NCI-H446 (cell line): ENCODE data around the gene ANO10.
A peak's percentile ranks its signal among the peaks of the same experiment; 100 is the strongest.
"Not testable (repeated sequence)": the region's sequence is repeated elsewhere in the genome, so short reads cannot be mapped to it uniquely, and the experiment has no call there.

Experiments used
- DNase-seq, 2 experiments: peaks; one replicate each; lab custom pipeline; 2025; lab: John Stamatoyannopoulos, UW

Gene ANO10

DNA sequence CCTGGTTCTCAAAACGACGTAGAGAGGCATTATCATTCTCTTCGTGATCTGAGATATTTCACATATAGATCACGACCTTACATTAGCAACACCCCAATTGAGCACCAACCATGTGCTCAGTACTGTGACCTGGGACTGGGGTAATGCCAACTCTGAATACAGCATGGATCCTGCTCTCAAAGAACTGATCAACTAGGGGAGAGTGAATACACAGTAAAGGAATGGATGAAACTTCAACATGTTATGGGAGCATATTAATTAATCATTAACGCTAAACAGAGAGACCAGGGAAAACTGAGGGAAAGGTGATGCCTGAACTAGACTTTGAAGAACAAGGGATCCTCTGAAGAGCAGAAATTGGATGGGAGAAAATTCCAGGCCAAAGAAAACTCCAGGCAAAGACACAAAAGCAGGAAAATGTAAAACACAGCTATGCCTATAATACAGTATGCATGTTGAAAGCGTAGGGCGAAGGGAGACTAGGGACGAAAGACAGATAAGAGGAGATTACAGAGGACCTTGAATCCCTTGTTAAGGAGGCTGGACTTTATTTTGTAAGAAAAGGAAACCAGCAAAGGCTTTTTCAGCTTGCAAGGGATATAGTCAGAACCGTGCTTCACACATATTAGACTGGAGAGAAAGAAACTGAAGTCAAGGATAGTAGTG is 105.7 kb downstream of the ANO10 start:
- DNase-seq, result no peak

DNA sequence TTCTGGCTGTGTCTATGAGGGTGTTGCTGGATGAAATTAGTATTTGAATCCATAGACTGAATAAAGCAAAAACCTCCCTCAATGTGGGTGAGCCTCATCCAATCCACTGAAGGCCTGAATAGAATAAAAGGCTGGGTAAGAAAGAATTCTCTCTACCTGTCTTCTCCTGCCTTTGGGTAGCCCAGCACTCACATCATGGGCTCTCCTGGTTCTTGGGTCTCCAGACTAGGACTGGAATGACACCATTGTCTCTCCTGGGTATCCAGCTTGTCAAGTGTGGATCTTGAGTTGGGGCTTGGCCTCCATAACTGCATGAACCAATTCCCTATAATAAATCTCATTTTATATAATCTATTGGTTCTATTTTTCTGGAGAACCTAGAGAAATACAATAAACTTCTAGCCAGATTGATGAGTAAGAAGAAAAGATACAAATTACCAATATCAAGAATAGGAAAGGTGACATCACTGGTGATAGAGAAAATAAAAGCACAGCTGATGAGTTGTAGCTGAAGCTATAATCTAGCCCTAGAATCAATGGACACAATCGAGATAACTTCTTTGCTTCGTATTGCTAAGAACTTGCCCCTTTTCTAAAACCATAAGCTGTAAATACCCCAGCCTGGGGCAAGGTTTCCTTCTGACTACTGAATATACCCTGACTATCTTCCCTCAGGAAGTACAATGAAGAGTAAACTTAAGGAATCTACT is 106.4 kb downstream of the ANO10 start:
- DNase-seq, result no peak

DNA sequence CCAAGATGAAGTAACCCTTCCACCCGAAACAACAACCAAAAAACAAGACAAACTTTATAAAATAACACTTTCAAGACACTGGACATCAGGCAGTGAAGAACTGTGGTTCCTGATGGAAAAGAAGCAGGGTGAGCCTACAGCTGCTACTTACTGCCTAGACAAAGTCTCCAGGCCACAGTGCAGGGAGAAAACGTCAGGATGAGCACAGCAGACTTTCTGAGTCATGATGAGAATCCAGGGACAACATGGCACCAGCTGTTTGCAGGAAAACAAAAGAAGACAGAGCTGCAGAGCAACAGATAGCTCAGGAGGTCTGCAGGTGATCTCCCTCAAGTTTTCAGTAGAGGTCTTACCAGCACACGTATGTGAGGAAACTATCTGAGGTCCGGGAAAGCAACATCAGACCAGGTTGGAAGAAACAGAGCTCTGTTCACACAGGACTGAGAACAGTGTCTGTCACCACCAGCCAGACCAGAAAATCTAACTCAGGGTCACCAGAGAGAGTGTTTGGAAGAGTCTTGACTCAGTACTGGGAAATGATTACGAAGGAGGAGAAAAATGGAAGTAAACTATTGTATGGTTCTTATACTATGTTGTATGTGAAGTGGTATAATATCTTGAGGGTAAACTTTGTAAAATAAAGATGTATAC is 108.9 kb downstream of the ANO10 start:
- no peak for DNase-seq

DNA sequence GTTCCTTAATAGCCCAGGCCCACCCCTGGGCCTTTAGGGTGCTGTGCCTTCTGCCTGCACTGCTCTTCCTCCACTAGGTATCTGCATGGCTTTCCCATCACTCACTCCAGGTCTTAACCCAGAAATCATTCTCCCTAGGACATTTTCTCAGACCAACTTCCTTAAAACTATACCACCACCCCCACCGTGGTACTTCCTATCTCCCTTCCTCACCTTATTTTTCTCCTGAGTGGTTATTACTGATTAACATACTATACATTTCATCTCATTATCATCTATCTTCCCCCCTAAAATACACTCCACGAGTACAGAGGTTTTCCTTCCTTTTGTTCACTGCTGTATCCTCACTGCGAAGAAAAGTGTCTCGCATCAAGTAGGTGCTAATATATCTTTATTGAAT is 115.2 kb downstream of the ANO10 start:
- DNase-seq, result no peak

DNA sequence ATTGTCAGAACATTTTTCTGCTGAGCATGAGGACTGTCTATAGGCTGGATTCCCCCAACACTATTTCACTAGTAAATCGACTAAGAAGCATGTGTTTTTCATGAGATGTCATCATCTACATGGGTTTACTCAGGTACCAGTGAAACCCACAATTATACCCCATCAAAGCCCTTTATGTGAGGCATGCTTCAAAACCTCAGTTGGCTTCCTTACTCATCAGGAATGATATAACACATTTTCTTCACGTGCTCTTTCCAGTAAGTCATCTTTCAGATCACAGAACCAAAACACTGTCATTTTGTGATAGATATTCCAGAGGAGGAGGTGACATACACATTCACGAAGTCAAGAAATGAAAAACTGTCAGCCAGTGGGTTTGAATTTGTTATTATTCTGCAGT is 116.5 kb downstream of the ANO10 start:
- DNase-seq, result no peak

DNA sequence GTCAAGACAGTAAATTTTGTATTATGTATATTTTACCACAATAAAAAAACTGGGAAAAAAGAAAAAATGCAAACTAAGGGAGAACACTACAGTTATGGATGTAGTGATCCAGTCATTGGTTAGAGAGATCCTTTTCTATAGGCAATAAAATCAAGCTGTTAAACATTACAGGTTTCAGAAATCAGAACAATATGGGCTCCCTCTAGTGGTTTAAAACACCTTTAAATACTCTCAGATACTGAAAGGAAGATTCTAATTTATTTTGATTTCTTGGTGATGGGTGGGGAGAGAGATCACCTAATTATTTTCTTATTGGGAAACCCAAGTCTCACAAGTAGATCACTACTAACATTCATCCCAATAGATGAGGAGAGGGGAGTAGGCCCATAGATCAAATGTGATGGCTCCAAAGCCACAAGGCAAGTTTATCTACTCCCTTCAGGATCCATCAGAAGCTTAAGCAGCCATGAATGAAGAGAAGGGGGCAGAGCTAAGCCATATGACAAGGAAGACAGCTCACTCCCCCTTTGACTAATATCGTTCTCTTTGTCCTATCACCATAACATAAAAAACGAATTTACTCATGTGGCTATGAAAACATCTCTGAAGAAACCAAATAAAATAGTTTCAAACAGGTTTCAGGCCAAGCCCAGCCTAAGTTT is 118.6 kb downstream of the ANO10 start:
- DNase-seq, result peak; percentile 3 to 5

DNA sequence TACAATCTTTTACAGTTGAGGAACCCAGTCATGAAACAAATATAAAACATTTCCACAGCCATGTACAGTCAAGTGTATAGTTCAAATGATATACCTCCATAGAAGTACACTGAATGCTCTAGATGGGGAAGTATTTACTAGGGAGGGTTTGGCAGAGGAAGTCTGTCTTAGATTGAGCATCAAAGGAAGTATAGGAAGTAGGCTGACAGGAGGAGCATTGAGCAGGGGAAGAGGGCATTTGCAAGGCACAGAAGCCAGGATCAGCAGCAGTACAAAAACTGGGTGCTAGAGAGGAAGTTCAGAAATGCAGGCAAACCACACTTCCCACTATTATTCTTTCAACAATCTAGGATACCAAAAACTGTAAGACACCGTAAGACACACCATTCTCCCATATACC is 122.6 kb downstream of the ANO10 start:
- no peak for DNase-seq

DNA sequence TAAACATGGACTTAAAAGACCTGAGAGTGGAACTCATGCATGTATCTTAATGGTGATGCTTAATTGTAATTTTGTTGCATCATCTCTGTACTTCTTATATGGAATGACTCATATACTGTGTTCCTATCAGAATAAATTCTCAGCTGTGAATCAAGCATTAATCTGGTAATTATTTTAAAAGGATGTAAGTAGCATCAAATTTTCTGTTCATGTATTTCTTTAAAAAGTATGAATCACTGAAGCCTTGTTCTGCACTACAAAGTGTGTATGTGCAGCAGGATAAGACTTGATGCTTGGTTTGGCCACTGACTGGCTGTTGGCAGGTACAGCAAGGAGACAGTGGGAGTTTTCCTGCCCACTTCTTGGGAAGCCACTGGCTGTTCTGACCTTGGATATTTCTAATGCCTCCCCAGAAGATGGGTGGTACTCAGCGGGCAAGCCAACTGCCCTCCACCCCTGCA is 123.9 kb downstream of the ANO10 start:
- DNase-seq, result no peak

DNA sequence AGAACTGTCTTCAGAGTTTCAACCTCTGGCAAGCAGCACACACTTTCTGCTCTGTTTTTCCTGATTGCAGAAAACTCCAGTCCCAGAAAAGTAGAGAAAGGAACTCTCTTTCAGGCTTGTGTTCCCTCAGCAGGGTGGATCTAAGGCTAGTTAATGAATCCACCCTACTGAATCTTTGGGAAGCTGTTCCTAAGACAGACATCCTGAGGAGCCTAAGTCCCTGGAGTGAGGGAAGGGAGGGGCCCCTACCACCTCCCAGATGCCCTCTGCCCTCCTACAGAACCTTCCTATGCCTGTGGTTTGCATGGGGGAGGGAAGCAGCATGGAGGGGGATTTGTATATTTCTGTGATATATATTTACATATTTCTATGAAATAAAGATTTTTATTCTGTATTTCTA is 124.4 kb downstream of the ANO10 start:
- DNase-seq, result no peak

DNA sequence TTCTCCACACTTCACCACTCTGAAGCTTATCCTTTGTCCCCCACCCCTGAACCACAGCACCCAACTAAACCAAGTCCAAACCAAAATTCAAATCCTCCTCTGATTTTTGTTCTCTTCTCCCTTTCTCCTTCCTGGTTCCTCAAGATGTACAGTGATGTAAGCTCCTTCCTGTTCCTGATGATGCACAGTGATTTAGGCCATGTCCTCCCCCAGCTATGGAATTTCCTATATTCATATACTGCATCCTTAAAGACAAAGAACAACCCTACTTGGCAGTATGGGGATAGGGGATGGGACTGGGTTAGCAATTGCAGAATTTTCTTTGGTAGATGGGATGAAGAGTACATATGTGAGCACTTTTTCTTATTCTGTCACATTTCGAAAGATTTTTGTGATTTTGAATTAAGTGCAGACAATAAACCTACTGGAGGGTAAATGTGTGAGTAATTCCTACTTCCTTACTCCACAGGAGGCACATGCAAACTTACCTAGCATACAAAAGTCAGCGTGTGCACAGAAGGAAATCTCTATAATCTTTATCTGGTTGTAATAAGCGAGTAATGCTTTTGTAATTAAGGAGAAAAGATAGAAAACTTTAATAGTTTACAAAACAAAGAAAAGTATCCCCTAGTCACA is 125.0 kb downstream of the ANO10 start:
- DNase-seq, result no peak

DNA sequence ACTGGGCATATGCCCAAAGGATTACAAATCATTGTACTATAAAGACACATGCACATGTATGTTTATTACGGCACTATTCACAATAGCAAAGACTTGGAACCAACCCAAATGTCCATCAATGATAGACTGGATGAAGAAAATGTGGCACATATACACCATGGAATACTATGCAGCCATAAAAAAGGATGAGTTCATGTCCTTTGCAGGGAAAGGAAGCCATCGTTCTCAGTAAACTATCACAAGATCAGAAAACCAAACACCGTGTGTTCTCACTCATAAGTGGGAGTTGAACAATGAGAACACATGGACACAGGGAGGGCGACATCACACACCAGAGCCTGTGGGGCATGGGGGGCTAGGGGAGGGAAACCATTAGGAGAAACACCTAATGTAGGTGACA is 128.9 kb downstream of the ANO10 start:
- not testable (repeated sequence) for DNase-seq

DNA sequence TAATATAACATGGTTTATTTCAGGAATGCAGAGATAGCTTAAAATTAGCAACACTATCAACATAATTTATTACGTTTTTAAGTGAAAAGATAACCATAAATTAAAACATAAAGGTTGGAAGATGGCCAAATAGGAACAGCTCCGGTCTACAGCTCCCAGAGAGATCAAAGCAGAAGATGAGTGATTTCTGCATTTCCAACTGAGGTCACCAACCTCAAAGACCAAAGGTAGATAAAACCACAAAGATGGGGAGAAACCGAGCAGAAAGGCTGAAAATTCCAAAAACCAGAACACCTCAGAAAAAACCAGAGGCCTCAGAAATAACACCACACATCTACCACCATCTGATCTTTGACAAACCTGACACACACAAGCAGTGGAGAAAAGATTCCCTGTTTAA is 130.0 kb downstream of the ANO10 start:
- not testable (repeated sequence) for DNase-seq

DNA sequence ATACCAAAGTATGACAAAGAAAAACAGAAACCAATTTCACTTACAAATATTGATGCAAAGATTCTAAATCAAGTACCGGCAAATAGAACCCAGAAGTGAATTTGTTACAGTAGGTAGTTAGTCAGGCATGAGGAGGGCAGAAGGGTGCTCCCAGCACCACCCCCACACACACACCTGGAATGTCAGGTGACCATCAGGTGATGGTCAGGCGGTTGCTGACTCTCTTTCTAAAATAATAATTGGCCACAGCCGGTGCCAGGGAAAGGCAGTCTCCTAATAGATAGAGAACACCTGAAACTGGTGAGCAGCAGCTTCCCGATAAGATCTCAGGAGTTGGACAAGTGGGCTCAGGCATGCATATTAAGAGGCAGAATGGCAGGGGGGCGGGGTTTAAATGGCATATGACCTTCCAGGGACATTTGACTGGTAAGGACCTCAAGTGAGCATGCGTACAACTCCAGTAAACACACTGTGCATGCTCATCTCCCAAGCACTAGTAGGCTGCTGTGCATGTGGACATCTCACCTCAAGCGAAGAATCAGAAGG is 131.1 kb downstream of the ANO10 start:
- DNase-seq, result no peak

DNA sequence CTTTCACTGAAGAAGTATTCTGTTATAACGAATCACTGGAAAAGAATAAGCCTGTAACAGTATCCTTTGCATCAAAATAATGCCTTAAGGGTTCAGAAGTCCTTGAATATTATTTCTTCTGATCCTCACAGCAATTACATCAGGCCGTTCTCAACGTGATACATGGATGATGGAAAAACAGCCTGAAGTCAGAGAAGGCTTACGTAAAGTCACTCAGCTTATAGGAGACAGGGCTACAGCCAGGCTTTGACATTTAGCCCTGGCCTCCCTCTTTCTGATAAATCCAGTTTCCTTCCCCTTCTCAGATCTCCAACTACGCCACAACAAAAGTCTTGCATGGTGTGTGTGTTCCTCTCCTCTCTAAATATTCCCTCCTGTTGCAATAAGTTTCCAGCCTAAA is 131.9 kb downstream of the ANO10 start:
- DNase-seq, result no peak

DNA sequence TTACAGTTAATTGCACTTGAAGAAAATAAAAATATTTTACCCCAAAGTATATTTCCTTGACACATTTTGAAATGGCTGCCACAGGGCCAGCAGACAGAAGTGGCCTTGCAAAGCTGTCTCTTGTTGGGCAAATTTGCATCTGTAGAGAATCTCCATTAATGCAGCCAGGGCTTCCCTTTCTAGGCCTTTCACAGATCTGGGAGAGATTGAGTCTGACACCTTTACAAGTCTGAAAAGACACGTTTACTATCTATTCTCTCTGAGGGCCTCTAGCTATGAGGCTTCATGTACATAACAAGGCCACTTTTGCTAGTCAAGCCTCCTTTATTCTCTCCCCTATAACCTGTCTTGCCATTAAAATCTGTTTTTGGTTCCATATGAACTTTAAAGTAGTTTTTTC is 135.9 kb downstream of the ANO10 start:
- no peak for DNase-seq

DNA sequence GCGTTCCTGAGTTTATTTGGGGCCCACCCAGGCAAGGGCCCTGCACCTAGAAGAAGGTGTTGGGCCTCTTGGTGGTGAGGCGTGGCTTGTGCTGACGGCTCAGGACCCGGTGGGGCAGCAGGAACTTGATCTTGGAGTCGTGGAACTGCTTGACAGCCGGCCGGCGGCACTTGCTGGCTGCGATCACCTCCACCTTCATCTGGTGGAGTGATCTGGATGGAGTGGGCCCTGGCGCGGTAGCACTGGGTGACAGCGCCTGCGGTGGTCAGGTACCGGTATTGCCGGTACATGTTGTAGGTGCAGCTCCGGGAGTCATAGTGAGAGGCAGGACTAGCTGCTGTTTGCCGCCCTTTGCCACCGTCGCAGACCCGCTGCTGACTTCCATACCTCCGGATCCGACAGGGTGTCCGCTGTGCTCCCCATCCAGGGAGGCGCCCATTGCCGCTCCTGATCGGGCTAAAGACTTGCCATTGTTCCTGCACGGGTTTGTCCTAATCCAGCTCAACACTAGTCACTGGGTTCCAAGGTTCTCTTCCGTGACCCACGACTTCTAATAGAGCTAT is 136.8 kb downstream of the ANO10 start:
- DNase-seq, result no peak

DNA sequence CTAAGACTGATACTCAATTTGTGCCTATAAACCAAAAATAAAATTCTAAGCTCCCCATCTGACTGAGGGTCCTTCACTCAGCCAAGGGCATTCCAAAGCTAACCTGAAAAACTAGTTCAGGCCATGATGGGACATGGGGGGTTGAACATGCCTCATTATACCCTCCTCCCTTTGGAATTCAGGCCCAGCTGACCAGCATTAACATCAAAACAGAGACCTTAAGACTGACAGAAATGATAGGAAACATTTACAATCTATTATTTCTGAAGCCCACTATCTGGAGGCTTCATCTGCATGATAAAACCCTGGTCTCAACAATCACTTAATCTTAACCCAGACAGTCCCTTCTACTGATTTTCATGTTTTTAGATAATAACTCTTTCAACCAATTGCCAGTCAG is 140.4 kb downstream of the ANO10 start:
- no peak for DNase-seq

DNA sequence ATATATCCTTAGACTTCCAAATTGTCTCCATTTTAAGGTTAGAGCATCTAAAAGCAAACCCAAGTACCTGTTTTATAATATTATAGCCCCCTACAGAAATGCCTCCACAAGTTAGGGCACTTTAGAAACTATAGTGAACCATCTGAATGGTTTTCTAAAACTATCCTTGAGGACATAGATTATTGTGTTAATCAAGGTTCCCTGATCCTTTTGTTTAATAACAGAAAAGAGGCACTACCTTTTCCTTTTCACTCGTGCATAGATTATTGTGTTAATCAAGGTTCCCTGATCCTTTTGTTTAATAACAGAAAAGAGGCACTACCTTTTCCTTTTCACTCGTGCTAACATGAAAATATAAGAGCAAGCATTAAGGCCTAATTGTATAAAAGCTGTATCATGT is 143.0 kb downstream of the ANO10 start:
- not testable (repeated sequence) for DNase-seq

DNA sequence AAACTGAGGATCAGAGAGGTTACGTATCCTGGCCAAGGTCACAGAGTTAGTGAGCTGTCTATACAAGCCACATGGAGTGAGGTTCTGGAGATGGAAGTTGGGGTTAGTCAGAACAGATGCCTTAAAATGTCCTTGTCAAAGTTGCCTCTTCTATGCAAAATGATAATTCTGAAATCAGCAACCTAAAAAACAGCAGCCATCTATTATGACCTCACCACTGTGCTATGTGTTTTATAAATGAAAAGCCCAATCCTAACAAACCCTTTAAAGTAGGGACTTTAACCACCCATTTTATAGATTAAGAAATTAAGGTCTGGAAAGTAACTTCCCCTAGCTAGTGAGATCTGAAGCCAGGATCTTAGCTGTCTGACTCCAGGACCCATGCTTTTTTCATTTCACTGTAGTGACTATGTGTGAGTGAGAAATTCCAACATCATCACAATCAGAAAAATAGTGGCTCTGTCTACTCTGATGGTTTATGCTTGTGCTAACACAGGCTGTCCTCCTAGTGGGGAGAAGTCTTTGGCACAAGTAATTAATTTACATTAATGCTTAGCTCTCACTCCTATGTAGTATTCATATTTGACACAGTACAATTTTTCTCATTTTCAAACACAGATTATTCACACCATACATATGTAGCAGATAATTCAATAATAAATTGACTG is 143.6 kb downstream of the ANO10 start:
- DNase-seq, result no peak

DNA sequence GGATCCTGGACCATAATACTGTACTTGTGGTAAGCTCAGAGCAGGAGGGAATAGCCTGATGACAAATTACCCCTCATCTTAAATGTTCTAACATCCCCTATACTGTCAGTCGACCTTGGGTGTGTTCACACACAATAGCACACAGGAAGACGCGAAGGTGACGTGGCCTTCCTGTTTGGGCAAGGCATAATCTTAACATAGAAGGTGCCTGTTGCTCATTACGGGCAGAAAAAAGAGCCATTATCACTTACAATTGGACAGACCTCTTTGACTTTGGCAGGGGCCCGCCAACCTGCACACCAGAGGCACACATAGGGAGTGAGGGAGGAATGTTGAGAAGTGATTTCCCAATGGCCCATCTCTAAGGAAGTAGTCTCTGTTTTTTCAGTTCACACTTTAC is 144.2 kb downstream of the ANO10 start:
- no peak for DNase-seq

DNA sequence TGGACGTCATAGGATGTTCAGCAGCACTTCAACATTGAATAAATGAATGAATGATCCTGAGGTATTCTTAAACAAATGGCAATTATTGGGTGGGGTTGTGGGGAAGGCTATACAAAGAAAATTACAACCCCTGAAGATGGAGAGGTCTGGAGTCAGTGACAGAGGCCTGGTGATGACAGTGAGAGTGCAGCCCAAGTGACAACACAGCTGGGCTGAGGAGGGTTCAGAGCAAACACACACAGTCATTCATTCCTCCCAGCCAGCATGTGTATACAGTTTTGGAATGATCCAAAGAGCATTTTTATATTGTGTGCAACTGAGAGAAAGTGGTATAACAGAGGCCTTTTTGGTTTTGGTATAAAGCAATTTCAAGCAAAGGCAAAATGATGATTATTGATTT is 148.1 kb downstream of the ANO10 start:
- no peak for DNase-seq
